Measurements from ENCODE around the gene NEURL4. TPM values are rescaled to one million over a fixed set of nuclear protein-coding genes. Genes with fewer than 3 reads are reported as not detected.

NEURL4 gene
- total RNA-seq, 4 donors from 2014 or later: 12.0 to 30.4 (median 14.9) TPM

- Histone ChIP-seq H3K36me3 (peaks cover 0 to 77% of the 10 kb centered on the region in 2 donors), H3K4me1 (peaks cover 0 to 24% (median 8%) of the 10 kb centered on the region in 3 donors), H3K27ac (no peak overlapping the region), H3K27me3 (no peaks in the 10 kb centered on the region), H3K4me3 (no peak overlapping the region), H3K9me3 (no peaks in the 10 kb centered on the region)
- WGBS, 2 donors (ENCODE audit: low coverage in 1 of 2): no CpG with 5 or more reads among the region's 3 CpGs
- no peak for ATAC-seq
- no peak for TF ChIP-seq POLR2AphosphoS5 (IDR thresholded peaks at IDR 0.05)
- TF ChIP-seq EP300 (IDR thresholded peaks at IDR 0.05): no peak
- TF ChIP-seq CTCF (IDR thresholded peaks at IDR 0.05): no peak
- TF ChIP-seq POLR2A (IDR thresholded peaks at IDR 0.05): no peak
Observed at GRCh38 chr17:7324438-7324779, 4.7 kb downstream of the NEURL4 start.

DNA sequence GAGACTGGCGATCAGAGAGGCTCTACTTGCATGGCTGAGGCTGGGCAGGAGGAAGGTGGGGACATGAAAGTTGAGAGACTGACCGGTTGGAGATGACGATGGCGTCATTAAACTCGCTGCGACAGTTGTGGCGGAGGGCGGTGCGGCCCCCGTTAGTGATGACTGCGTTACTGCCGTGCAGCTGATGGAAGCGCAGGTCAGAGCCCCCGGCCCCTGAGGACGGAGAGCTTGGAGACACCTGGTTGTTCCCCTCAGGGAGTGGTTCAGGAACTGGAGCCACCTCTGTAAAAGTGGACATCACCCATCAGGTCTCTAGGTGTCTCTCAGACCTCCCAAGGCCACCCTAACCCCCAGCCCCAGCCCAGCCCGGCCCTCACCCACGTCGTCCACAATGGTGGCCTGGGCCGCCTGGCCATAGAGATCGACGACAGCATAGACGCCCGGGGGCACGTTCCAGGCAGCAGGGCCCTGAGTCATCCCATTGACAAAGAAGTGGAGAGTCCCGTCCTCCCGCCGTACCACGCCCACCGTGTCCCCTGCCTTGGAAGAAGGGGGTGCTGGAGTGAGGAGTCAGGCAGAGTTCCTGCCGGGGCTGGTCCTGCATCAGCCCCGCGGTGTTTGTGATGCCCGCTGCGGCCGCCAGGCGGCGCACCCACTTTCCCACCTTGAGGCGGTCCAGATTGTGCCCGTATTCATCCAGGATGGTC is 5.3 kb downstream of the NEURL4 start:
- peak; percentile 44 for ATAC-seq
- no peak overlapping the region for H3K4me3 ChIP-seq
- WGBS, 2 donors (ENCODE audit: low coverage in 1 of 2): 86 to 93% methylated on average over 7 to 13 of the region's 39 CpGs
- no peaks in the 10 kb centered on the region for H3K9me3 ChIP-seq
- H3K4me1 ChIP-seq: peaks cover 0 to 24% (median 8%) of the 10 kb centered on the region in 3 donors
- no peak overlapping the region for H3K27ac ChIP-seq
- no peaks in the 10 kb centered on the region for H3K27me3 ChIP-seq
- TF ChIP-seq POLR2AphosphoS5 (IDR thresholded peaks at IDR 0.05): no peak
- TF ChIP-seq CTCF (IDR thresholded peaks at IDR 0.05): peak in 3 of 4 experiments; percentile 70 to 86 (median 86)
- H3K36me3 ChIP-seq: peaks cover 0 to 82% of the 10 kb centered on the region in 2 donors

DNA sequence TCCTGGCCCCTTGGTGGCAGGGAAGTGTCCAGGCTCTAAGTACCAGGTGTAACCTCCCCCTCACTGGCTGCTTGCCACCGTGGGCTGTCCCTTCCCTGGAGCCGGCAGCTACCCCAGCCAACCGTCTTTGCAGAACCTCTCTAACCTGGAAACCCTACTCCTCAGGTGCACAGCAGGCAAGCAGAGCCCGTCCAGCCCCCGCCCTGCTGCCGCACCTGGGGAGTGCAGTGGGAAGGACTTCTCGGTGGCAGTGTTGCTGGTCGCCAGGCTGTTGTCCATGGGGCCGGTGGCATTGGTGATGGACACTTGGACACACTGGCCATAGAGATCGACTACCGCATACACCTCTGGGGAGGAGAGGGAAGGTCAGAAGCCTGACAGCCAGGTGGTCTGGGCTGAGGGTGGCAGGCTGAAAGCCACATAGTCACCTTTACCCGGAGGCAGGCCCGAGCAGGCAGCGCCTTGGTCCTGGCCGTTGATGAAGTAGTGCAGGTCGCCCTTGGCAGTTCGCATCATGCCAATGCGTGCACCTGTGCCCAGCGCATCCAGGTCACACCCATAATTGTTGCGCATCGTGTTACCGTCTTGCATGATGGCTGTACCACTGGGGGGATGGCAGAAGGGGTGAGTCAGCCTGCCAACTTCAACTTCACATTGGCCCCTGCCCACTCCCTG is 6.5 kb downstream of the NEURL4 start:
- Histone ChIP-seq H3K4me1 (peaks cover 0 to 12% (median 0%) of the 10 kb centered on the region in 3 donors), H3K9me3 (no peaks in the 10 kb centered on the region), H3K36me3 (peaks cover 0 to 94% of the 10 kb centered on the region in 2 donors), H3K27me3 (no peaks in the 10 kb centered on the region), H3K4me3 (no peak overlapping the region), H3K27ac (no peak overlapping the region)
- no peak for ATAC-seq
- WGBS, 2 donors (ENCODE audit: low coverage in 1 of 2): 100% methylated on average over 1 of the region's 22 CpGs; no CpG with 5 or more reads in 1 of the 2 donors
- TF ChIP-seq POLR2AphosphoS5 (IDR thresholded peaks at IDR 0.05): no peak
- TF ChIP-seq POLR2A (IDR thresholded peaks at IDR 0.05): no peak
- TF ChIP-seq CTCF (IDR thresholded peaks at IDR 0.05): no peak
- TF ChIP-seq EP300 (IDR thresholded peaks at IDR 0.05): no peak

DNA sequence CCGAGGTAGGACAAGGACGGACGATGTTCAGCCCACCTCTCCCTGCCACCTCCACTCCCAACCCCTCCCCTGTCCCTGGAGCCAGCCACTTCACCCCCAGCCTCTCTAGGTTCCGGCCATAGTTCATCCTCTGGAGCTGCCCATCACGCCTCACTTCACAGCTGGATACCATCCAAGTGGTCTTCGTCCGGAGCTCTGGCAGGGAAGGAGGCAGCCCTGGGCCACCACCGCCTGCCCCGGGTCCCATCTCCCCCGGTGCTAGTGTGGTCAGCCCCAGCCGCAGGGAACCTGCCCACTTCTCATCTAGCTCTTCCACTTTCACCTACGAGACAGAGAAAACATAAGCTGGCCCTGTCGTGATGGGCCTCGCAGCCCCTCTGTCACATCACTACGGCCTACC is 7.7 kb downstream of the NEURL4 start:
- WGBS, 2 donors (ENCODE audit: low coverage in 1 of 2): 100% methylated on average over 3 of the region's 15 CpGs; no CpG with 5 or more reads in 1 of the 2 donors

More for the DNA sequence above, 7.7 kb downstream of the NEURL4 start:
- no peak for ATAC-seq
- no peaks in the 10 kb centered on the region for H3K27me3 ChIP-seq
- H3K36me3 ChIP-seq: peaks cover 0 to 99% of the 10 kb centered on the region in 2 donors
- H3K4me1 ChIP-seq: peaks cover 0 to 5% (median 0%) of the 10 kb centered on the region in 3 donors
- no peak overlapping the region for H3K4me3 ChIP-seq
- TF ChIP-seq EP300 (IDR thresholded peaks at IDR 0.05) (no peak), POLR2A (IDR thresholded peaks at IDR 0.05) (no peak), CTCF (IDR thresholded peaks at IDR 0.05) (no peak), POLR2AphosphoS5 (IDR thresholded peaks at IDR 0.05) (no peak)
- no peak overlapping the region for H3K27ac ChIP-seq
- H3K9me3 ChIP-seq: no peaks in the 10 kb centered on the region

All from gastroesophageal sphincter (tissue), 4 donors.